GM23338 (cell line): ENCODE results near the gene CNGA1. TPM values are rescaled to one million over a fixed set of nuclear protein-coding genes. Genes with fewer than 3 reads are reported as not detected.

Experiments
- ATAC-seq: fragments of 200-7000 bp; cut with Tn5 transposase; 3 replicates; pipeline ENCODE4 v1.9.1; 2020
- DNase-seq: peaks from one replicate; pipeline ENCODE4 v3.0.0-alpha.2; 2015; ENCODE audit warnings: low spot score
- H2AFZ ChIP-seq: fragments of 200-600 bp; sonication (generic); 2 replicates; pipeline ENCODE4 v1.8.0; 2016; ENCODE audit warnings: antibody characterized with exemption, mild to moderate bottlenecking, moderate library complexity
- H3F3A ChIP-seq: fragments of 200-600 bp; sonication (generic); replicated peaks from 2 replicates; pipeline ENCODE4 v1.8.0; 2017; ENCODE audit warnings: antibody characterized with exemption, mixed run types, low read depth
- H3K27ac ChIP-seq: fragments of 200-600 bp; sonication (generic); 2 replicates; pipeline ENCODE4 v1.6.1; 2016; ENCODE audit warnings: low read depth
- H3K27me3 ChIP-seq: fragments of 200-600 bp; sonication (generic); 2 replicates; pipeline ENCODE4 v1.8.0; 2016; ENCODE audit warnings: mild to moderate bottlenecking, mixed run types, moderate library complexity; ENCODE audit not compliant: insufficient read depth
- H3K36me3 ChIP-seq: fragments of 200-600 bp; sonication (generic); 2 replicates; pipeline ENCODE4 v1.8.0; 2016; ENCODE audit warnings: mild to moderate bottlenecking; ENCODE audit not compliant: insufficient read depth
- H3K4me1 ChIP-seq: fragments of 200-600 bp; sonication (generic); 2 replicates; pipeline ENCODE4 v1.8.0; 2016; ENCODE audit warnings: mild to moderate bottlenecking, moderate library complexity; ENCODE audit not compliant: insufficient read depth
- H3K4me2 ChIP-seq: fragments of 200-600 bp; sonication (generic); 2 replicates; pipeline ENCODE4 v1.7.1; 2017; ENCODE audit warnings: mixed run types
- H3K4me3 ChIP-seq: fragments of 200-600 bp; sonication (generic); 2 replicates; pipeline ENCODE4 v1.6.1; 2016; ENCODE audit warnings: mixed run types
- H3K79me2 ChIP-seq: fragments of 200-600 bp; sonication (generic); replicated peaks from 2 replicates; pipeline ENCODE4 v1.8.0; 2017; ENCODE audit warnings: mild to moderate bottlenecking; ENCODE audit not compliant: insufficient read depth
- H3K9me2 ChIP-seq: fragments of 200-600 bp; sonication (generic); 2 replicates; pipeline ENCODE4 v1.8.0; 2017; ENCODE audit not compliant: insufficient read depth
- H4K20me1 ChIP-seq: fragments of 200-600 bp; sonication (generic); replicated peaks from 2 replicates; pipeline ENCODE4 v1.8.0; 2017; ENCODE audit warnings: mild to moderate bottlenecking; ENCODE audit not compliant: insufficient read depth
- H3K27ac Mint-ChIP-seq: 2 replicates; pipeline ENCODE4 v1.8.0; 2020; ENCODE audit warnings: inconsistent platforms, mild to moderate bottlenecking, moderate library complexity, mixed read lengths
- H3K27me3 Mint-ChIP-seq: 3 replicates; pipeline ENCODE4 v1.8.0; 2022; ENCODE audit warnings: low read depth, mild to moderate bottlenecking, moderate library complexity, mixed read lengths, inconsistent platforms; ENCODE audit not compliant: insufficient read depth, poor library complexity
- H3K36me3 Mint-ChIP-seq: 3 replicates; pipeline ENCODE4 v1.8.0; 2021; ENCODE audit warnings: low read depth, mild to moderate bottlenecking, inconsistent platforms, moderate library complexity, mixed read lengths
- H3K4me1 Mint-ChIP-seq: 3 replicates; pipeline ENCODE4 v1.8.0; 2020; ENCODE audit warnings: mild to moderate bottlenecking, inconsistent platforms, mixed read lengths
- H3K4me3 Mint-ChIP-seq: 3 replicates; pipeline ENCODE4 v1.8.0; 2021; ENCODE audit warnings: moderate library complexity, mild to moderate bottlenecking, inconsistent platforms, mixed read lengths
- H3K9me3 Mint-ChIP-seq: 3 replicates; pipeline ENCODE4 v1.8.0; 2020; ENCODE audit warnings: moderate library complexity, mild to moderate bottlenecking, inconsistent platforms, mixed read lengths
- CREB1 ChIP-seq: fragments of 250-450 bp; sonication (Bioruptor Pico); IDR thresholded peaks from 2 replicates; pipeline ENCODE4 v1.5.0; 2020; ENCODE audit warnings: low read depth, mild to moderate bottlenecking, moderate library complexity
- CTCF ChIP-seq, 2 experiments: fragments of 200-600 bp in 1 of 2; sonication (generic) in 1 of 2; conservative IDR thresholded peaks; 2 replicates each; pipeline versions ENCODE4 v1.5.1 to v1.6.1; 2016 to 2017; ENCODE audit warnings: antibody characterized with exemption in 2 of 2, low read depth in 2 of 2, mild to moderate bottlenecking in 2 of 2, moderate library complexity in 1 of 2
- ETS1 ChIP-seq: IDR thresholded peaks from 2 replicates; pipeline ENCODE4 v1.6.1; 2016; ENCODE audit warnings: antibody characterized with exemption
- EZH2 ChIP-seq: fragments of 200-600 bp; sonication (generic); IDR thresholded peaks from one replicate; pipeline ENCODE4 v1.8.0; 2017; ENCODE audit warnings: antibody characterized with exemption, mild to moderate bottlenecking, low read depth; ENCODE audit not compliant: unreplicated experiment
- EZH2phosphoT487 ChIP-seq: fragments of 200-600 bp; sonication (generic); IDR thresholded peaks from one replicate; pipeline ENCODE4 v1.8.1; 2018; ENCODE audit warnings: antibody characterized with exemption; ENCODE audit not compliant: unreplicated experiment
- JUNB ChIP-seq: IDR thresholded peaks from one replicate; pipeline ENCODE4 v1.6.1; 2016; ENCODE audit warnings: antibody characterized with exemption; ENCODE audit not compliant: unreplicated experiment
- NANOG ChIP-seq: IDR thresholded peaks from 2 replicates; pipeline ENCODE4 v1.6.1; 2016; ENCODE audit warnings: antibody characterized with exemption, borderline replicate concordance
- POLR2AphosphoS5 ChIP-seq: IDR thresholded peaks from 2 replicates; pipeline ENCODE4 v1.6.1; 2016; ENCODE audit warnings: antibody characterized with exemption, low read depth
- REST ChIP-seq: IDR thresholded peaks from one replicate; pipeline ENCODE4 v1.6.1; 2018; ENCODE audit warnings: antibody characterized with exemption; ENCODE audit not compliant: unreplicated experiment
- STAT1 ChIP-seq: IDR thresholded peaks from one replicate; pipeline ENCODE4 v1.6.1; 2016; ENCODE audit warnings: antibody characterized with exemption; ENCODE audit not compliant: unreplicated experiment
- ZNF331 ChIP-seq: fragments of 250-450 bp; sonication (Bioruptor Pico); IDR thresholded peaks from 2 replicates; pipeline ENCODE4 v1.5.0; 2020; ENCODE audit warnings: low read depth, mild to moderate bottlenecking, moderate library complexity
- ZNF462 ChIP-seq: fragments of 250-450 bp; sonication (Bioruptor Pico); IDR thresholded peaks from 2 replicates; pipeline ENCODE4 v1.5.0; 2020; ENCODE audit warnings: mild to moderate bottlenecking, moderate library complexity
- polyA plus RNA-seq: library from polyadenylated mRNA; unstranded; fragments of >200 nt; fragmentation: Nextera tagmentation; extraction: Ambion mirVana; gene quantifications from 2 replicates; pipeline ENCODE4 v1.2.1, GENCODE V29; 2016
- total RNA-seq: library from RNA; depleted of rRNA; stranded (reverse); fragments of >200 nt; shearing (Covaris generic); gene quantifications from 2 replicates; pipeline ENCODE4 v1.2.3, GENCODE V29; 2014

The CNGA1 gene
- total and polyA plus RNA-seq, 2 experiments from 2014 or later: 3.3 to 4.9 TPM

- no peak overlapping the region for H3K27ac ChIP-seq
- no peaks in the 10 kb centered on the region for H3K4me1 ChIP-seq
- Mint-ChIP-seq H3K27ac (no peak overlapping the region), H3K4me1 (peaks cover 6% of the 10 kb centered on the region), H3K9me3 (peaks cover 12% of the 10 kb centered on the region), H3K27me3 (peaks cover 4% of the 10 kb centered on the region), H3K36me3 (peaks cover 4% of the 10 kb centered on the region; the same call in 2 of the 3 replicates), H3K4me3 (no peak overlapping the region)
- no peaks in the 10 kb centered on the region for H3F3A ChIP-seq
- TF ChIP-seq ETS1: no peak
- no peak for TF ChIP-seq CREB1 (CRISPR knock-in tag)
- TF ChIP-seq REST: no peak
- TF ChIP-seq STAT1: no peak
- TF ChIP-seq ZNF462: no peak
- TF ChIP-seq POLR2AphosphoS5: no peak
- TF ChIP-seq EZH2: no peak
- TF ChIP-seq ZNF331 (CRISPR knock-in tag): no peak
- TF ChIP-seq JUNB: no peak
- no peak for TF ChIP-seq EZH2phosphoT487
- no peak for TF ChIP-seq NANOG
- TF ChIP-seq CTCF (conservative IDR thresholded peaks at IDR 0.05; ENCODE audit: low read depth in 2 of 2): no peak
- no peak overlapping the region for H3K4me3 ChIP-seq
- no peaks in the 10 kb centered on the region for H3K79me2 ChIP-seq
- H3K4me2 ChIP-seq: no peak overlapping the region
- H3K9me2 ChIP-seq: no peaks in the 10 kb centered on the region
- no peak for DNase-seq
- ATAC-seq: no peak
- H4K20me1 ChIP-seq: no peaks in the 10 kb centered on the region
- H2AFZ ChIP-seq: no peak overlapping the region
- no peaks in the 10 kb centered on the region for H3K27me3 ChIP-seq
- no peaks in the 10 kb centered on the region for H3K36me3 ChIP-seq
Measured at GRCh38 chr4:47930971-47931804, 85.3 kb downstream of the CNGA1 start.
